Activated naive CD8-positive, alpha-beta T cell (primary cell): ENCODE results near the gene TIMM10.

Experiments used
- H3K27ac Mint-ChIP-seq: one replicate; pipeline ENCODE4 v1.8.0; 2021; ENCODE audit warnings: mixed read lengths
- H3K27me3 Mint-ChIP-seq: one replicate; pipeline ENCODE4 v1.8.0; 2021; ENCODE audit warnings: mixed read lengths
- H3K36me3 Mint-ChIP-seq: one replicate; pipeline ENCODE4 v1.8.0; 2021; ENCODE audit warnings: mixed read lengths
- H3K4me1 Mint-ChIP-seq: one replicate; pipeline ENCODE4 v1.8.0; 2021; ENCODE audit warnings: low read depth, mixed read lengths
- H3K4me3 Mint-ChIP-seq: one replicate; pipeline ENCODE4 v1.8.0; 2021; ENCODE audit warnings: mild to moderate bottlenecking, mixed read lengths
- H3K9me3 Mint-ChIP-seq: one replicate; pipeline ENCODE4 v1.8.0; 2021; ENCODE audit warnings: low read depth, mixed read lengths

TIMM10 gene

GRCh38 chr11:57487920-57488659 lies 42.5 kb downstream of the TIMM10 start:
- peaks cover 34% of the 10 kb centered on the region for H3K36me3 Mint-ChIP-seq
- no peak overlapping the region for H3K4me3 Mint-ChIP-seq
- H3K27me3 Mint-ChIP-seq, result peaks cover 6% of the 10 kb centered on the region
- no peak overlapping the region for H3K27ac Mint-ChIP-seq
- peaks cover 3% of the 10 kb centered on the region for H3K4me1 Mint-ChIP-seq
- no peaks in the 10 kb centered on the region for H3K9me3 Mint-ChIP-seq

GRCh38 chr11:57487021-57487778 lies 43.4 kb downstream of the TIMM10 start:
- Mint-ChIP-seq H3K9me3 (no peaks in the 10 kb centered on the region), H3K27me3 (peaks cover 6% of the 10 kb centered on the region), H3K4me3 (no peak overlapping the region), H3K36me3 (peaks cover 34% of the 10 kb centered on the region), H3K4me1 (peaks cover 3% of the 10 kb centered on the region), H3K27ac (no peak overlapping the region)

- Mint-ChIP-seq H3K27ac (no peak overlapping the region), H3K4me1 (peaks cover 6% of the 10 kb centered on the region), H3K36me3 (peaks cover 30% of the 10 kb centered on the region), H3K27me3 (peaks cover 6% of the 10 kb centered on the region), H3K9me3 (no peaks in the 10 kb centered on the region), H3K4me3 (no peak overlapping the region)
These were observed 45.1 kb downstream of the TIMM10 start for GRCh38 chr11:57485217-57485990.

- no peaks in the 10 kb centered on the region for H3K9me3 Mint-ChIP-seq
- peaks cover 6% of the 10 kb centered on the region for H3K27me3 Mint-ChIP-seq
- peaks cover 10% of the 10 kb centered on the region for H3K4me1 Mint-ChIP-seq
- peaks cover 25% of the 10 kb centered on the region for H3K36me3 Mint-ChIP-seq
- no peak overlapping the region for H3K4me3 Mint-ChIP-seq
- no peak overlapping the region for H3K27ac Mint-ChIP-seq
These were observed 46.3 kb downstream of the TIMM10 start for GRCh38 chr11:57484141-57484710.

GRCh38 chr11:57483562-57483918 lies 47.0 kb downstream of the TIMM10 start:
- peaks cover 4% of the 10 kb centered on the region for H3K27me3 Mint-ChIP-seq
- peaks cover 19% of the 10 kb centered on the region for H3K36me3 Mint-ChIP-seq
- no peak overlapping the region for H3K27ac Mint-ChIP-seq
- H3K4me3 Mint-ChIP-seq, result peak overlapping the region; percentile 27
- peaks cover 10% of the 10 kb centered on the region for H3K4me1 Mint-ChIP-seq
- H3K9me3 Mint-ChIP-seq, result no peaks in the 10 kb centered on the region

- peaks cover 10% of the 10 kb centered on the region for H3K4me1 Mint-ChIP-seq
- no peak overlapping the region for H3K27ac Mint-ChIP-seq
- peaks cover 4% of the 10 kb centered on the region for H3K27me3 Mint-ChIP-seq
- peaks cover 15% of the 10 kb centered on the region for H3K36me3 Mint-ChIP-seq
- peak overlapping the region; percentile 27 for H3K4me3 Mint-ChIP-seq
- no peaks in the 10 kb centered on the region for H3K9me3 Mint-ChIP-seq
These were observed 47.6 kb downstream of the TIMM10 start for GRCh38 chr11:57482782-57483561.

- Mint-ChIP-seq H3K4me1 (peaks cover 10% of the 10 kb centered on the region), H3K36me3 (peaks cover 7% of the 10 kb centered on the region), H3K9me3 (no peaks in the 10 kb centered on the region), H3K4me3 (no peak overlapping the region), H3K27ac (no peak overlapping the region), H3K27me3 (no peaks in the 10 kb centered on the region)
These were observed 48.4 kb downstream of the TIMM10 start for GRCh38 chr11:57481915-57482781.

GRCh38 chr11:57481315-57481714 lies 49.2 kb downstream of the TIMM10 start:
- Mint-ChIP-seq H3K9me3 (no peaks in the 10 kb centered on the region), H3K4me1 (peaks cover 12% of the 10 kb centered on the region), H3K27me3 (no peaks in the 10 kb centered on the region), H3K36me3 (peaks cover 7% of the 10 kb centered on the region), H3K4me3 (no peak overlapping the region), H3K27ac (no peak overlapping the region)

GRCh38 chr11:57480409-57481137 lies 50.0 kb downstream of the TIMM10 start:
- H3K4me1 Mint-ChIP-seq, result peaks cover 16% of the 10 kb centered on the region
- no peak overlapping the region for H3K4me3 Mint-ChIP-seq
- peaks cover 5% of the 10 kb centered on the region for H3K36me3 Mint-ChIP-seq
- no peak overlapping the region for H3K27ac Mint-ChIP-seq
- H3K9me3 Mint-ChIP-seq, result no peaks in the 10 kb centered on the region
- H3K27me3 Mint-ChIP-seq, result no peaks in the 10 kb centered on the region

GRCh38 chr11:57479911-57480310 lies 50.6 kb downstream of the TIMM10 start:
- Mint-ChIP-seq H3K27ac (no peak overlapping the region), H3K4me1 (peaks cover 23% of the 10 kb centered on the region), H3K27me3 (no peaks in the 10 kb centered on the region), H3K9me3 (no peaks in the 10 kb centered on the region), H3K36me3 (peaks cover 1% of the 10 kb centered on the region), H3K4me3 (no peak overlapping the region)

- Mint-ChIP-seq H3K27ac (no peak overlapping the region), H3K4me3 (no peak overlapping the region), H3K36me3 (no peaks in the 10 kb centered on the region), H3K4me1 (peaks cover 29% of the 10 kb centered on the region), H3K9me3 (no peaks in the 10 kb centered on the region), H3K27me3 (no peaks in the 10 kb centered on the region)
These were observed 51.4 kb downstream of the TIMM10 start for GRCh38 chr11:57479021-57479663.
